Osteocyte (in vitro differentiated cells): Measurements from ENCODE around the gene POGLUT3. TPM values are rescaled to one million over a fixed set of nuclear protein-coding genes. Genes with fewer than 3 reads are reported as not detected.
A peak's percentile ranks its signal among the peaks of the same experiment; 100 is the strongest.

ENCODE experiments used
- DNase-seq: peaks from one replicate; pipeline ENCODE4 v3.0.0; 2021; ENCODE audit warnings: mixed read lengths; ENCODE audit not compliant: unreplicated experiment; ENCODE audit errors: extremely low spot score
- H3K27ac Mint-ChIP-seq: one replicate; pipeline ENCODE4 v1.8.0; 2021; ENCODE audit warnings: mild to moderate bottlenecking, mixed read lengths; ENCODE audit not compliant: unreplicated experiment
- H3K27me3 Mint-ChIP-seq: one replicate; pipeline ENCODE4 v1.8.0; 2021; ENCODE audit warnings: mixed read lengths; ENCODE audit not compliant: unreplicated experiment
- H3K36me3 Mint-ChIP-seq: one replicate; pipeline ENCODE4 v1.8.0; 2021; ENCODE audit warnings: mixed read lengths; ENCODE audit not compliant: unreplicated experiment
- H3K4me1 Mint-ChIP-seq: one replicate; pipeline ENCODE4 v1.8.0; 2021; ENCODE audit warnings: mixed read lengths; ENCODE audit not compliant: unreplicated experiment
- H3K4me3 Mint-ChIP-seq: one replicate; pipeline ENCODE4 v1.8.0; 2021; ENCODE audit warnings: mild to moderate bottlenecking, moderate library complexity, mixed read lengths; ENCODE audit not compliant: unreplicated experiment
- H3K9me3 Mint-ChIP-seq: one replicate; pipeline ENCODE4 v1.8.0; 2021; ENCODE audit warnings: mixed read lengths; ENCODE audit not compliant: unreplicated experiment
- CTCF ChIP-seq: fragments of 200-600 bp; sonication (generic); IDR thresholded peaks from 2 replicates; pipeline ENCODE4 v1.5.0; 2021; ENCODE audit warnings: antibody characterized with exemption, mild to moderate bottlenecking, moderate library complexity
- total RNA-seq: library from RNA; stranded (reverse); gene quantifications from 2 replicates; pipeline ENCODE4 v1.2.1, GENCODE V29; 2021

The POGLUT3 gene
- total RNA-seq, 1 donor from 2014 or later, result 50.7 TPM

DNA sequence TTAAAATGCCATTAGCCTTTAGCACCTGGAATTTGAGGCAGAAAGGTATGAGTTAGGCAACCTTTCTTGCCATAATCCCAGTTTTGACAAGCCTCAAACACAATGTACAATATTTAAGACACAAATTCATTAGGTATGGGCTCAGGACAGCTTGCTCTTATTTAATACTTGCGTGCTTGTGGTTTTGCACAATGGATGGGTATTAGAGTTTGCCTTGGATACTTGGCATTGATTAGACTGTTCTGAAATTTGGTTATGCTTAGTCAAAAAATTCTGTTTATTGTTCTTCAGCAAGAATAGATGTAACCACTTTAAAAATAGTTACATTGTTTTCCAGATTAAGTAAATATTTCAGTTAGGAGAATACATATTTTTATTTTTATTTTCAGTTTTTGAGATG lies 25.5 kb downstream of the POGLUT3 start:
- H3K9me3 Mint-ChIP-seq, result no peaks in the 10 kb centered on the region

GRCh38 chr11:108468478-108468864 lies 29.7 kb downstream of the POGLUT3 start:
- H3K36me3 Mint-ChIP-seq, result peaks cover 4% of the 10 kb centered on the region
- peaks cover 3% of the 10 kb centered on the region for H3K4me1 Mint-ChIP-seq
- no peaks in the 10 kb centered on the region for H3K27me3 Mint-ChIP-seq
- TF ChIP-seq CTCF, result no peak
- H3K4me3 Mint-ChIP-seq, result no peak overlapping the region
- no peak for DNase-seq
- peak overlapping the region; percentile 100 for H3K27ac Mint-ChIP-seq
- no peaks in the 10 kb centered on the region for H3K9me3 Mint-ChIP-seq

More for the DNA sequence above, 25.5 kb downstream of the POGLUT3 start:
- no peak for TF ChIP-seq CTCF
- no peaks in the 10 kb centered on the region for H3K27me3 Mint-ChIP-seq
- H3K36me3 Mint-ChIP-seq, result peaks cover 12% of the 10 kb centered on the region
- H3K4me1 Mint-ChIP-seq, result peaks cover 3% of the 10 kb centered on the region
- H3K27ac Mint-ChIP-seq, result no peak overlapping the region
- no peak for DNase-seq
- no peak overlapping the region for H3K4me3 Mint-ChIP-seq

- TF ChIP-seq CTCF, result no peak
- H3K36me3 Mint-ChIP-seq, result peaks cover 4% of the 10 kb centered on the region
- peak within 1 kb of the TSS; percentile 95 for H3K4me3 Mint-ChIP-seq
- H3K27me3 Mint-ChIP-seq, result no peaks in the 10 kb centered on the region
- peak; percentile 98 for DNase-seq
- no peaks in the 10 kb centered on the region for H3K9me3 Mint-ChIP-seq
- H3K4me1 Mint-ChIP-seq, result peaks cover 3% of the 10 kb centered on the region
- peak within 1 kb of the TSS; percentile 100 for H3K27ac Mint-ChIP-seq
These were observed 30.9 kb downstream of the POGLUT3 start, which contains the start of gene C11orf65 for GRCh38 chr11:108467091-108467823. Gene C11orf65, minus strand, starts transcription at chr11:108467529. Its CDS starts 5,970 bp downstream, at chr11:108461559.

GRCh38 chr11:108466405-108466804 lies 31.8 kb downstream of the POGLUT3 start:
- no peak for DNase-seq
- TF ChIP-seq CTCF, result no peak
- peak overlapping the region; percentile 100 for H3K27ac Mint-ChIP-seq
- peak overlapping the region; percentile 95 for H3K4me3 Mint-ChIP-seq
- H3K4me1 Mint-ChIP-seq, result peaks cover 3% of the 10 kb centered on the region
- H3K27me3 Mint-ChIP-seq, result no peaks in the 10 kb centered on the region
- H3K9me3 Mint-ChIP-seq, result no peaks in the 10 kb centered on the region
- peaks cover 4% of the 10 kb centered on the region for H3K36me3 Mint-ChIP-seq

GRCh38 chr11:108453207-108453835 lies 44.9 kb downstream of the POGLUT3 start:
- H3K9me3 Mint-ChIP-seq, result peaks cover 14% of the 10 kb centered on the region

More at GRCh38 chr11:108453207-108453835, 44.9 kb downstream of the POGLUT3 start:
- H3K27me3 Mint-ChIP-seq, result no peaks in the 10 kb centered on the region
- DNase-seq, result no peak
- no peak overlapping the region for H3K4me3 Mint-ChIP-seq
- no peak overlapping the region for H3K27ac Mint-ChIP-seq
- H3K36me3 Mint-ChIP-seq, result peaks cover 3% of the 10 kb centered on the region
- TF ChIP-seq CTCF, result no peak
- H3K4me1 Mint-ChIP-seq, result no peaks in the 10 kb centered on the region
